H9 (cell line): ENCODE results near the gene TBX1. TPM values are rescaled to one million over a fixed set of nuclear protein-coding genes. Genes with fewer than 3 reads are reported as not detected.

Experiments used
- DNase-seq: peaks from one replicate; pipeline ENCODE4 v3.0.0-alpha.2; 2017
- H2AFZ ChIP-seq: one replicate; pipeline ENCODE4 v1.6.1; 2013; ENCODE audit warnings: mild to moderate bottlenecking, low read length, control low read depth, moderate library complexity
- H2AK5ac ChIP-seq: 2 replicates; pipeline ENCODE4 v1.6.1; 2013; ENCODE audit warnings: low read length, control low read depth, mixed read lengths; ENCODE audit not compliant: insufficient read length
- H2BK120ac ChIP-seq: one replicate; pipeline ENCODE4 v1.6.1; 2013; ENCODE audit warnings: low read depth, mild to moderate bottlenecking, low read length, control low read depth, inconsistent platforms; ENCODE audit not compliant: poor library complexity, severe bottlenecking
- H2BK12ac ChIP-seq: 2 replicates; pipeline ENCODE4 v1.6.1; 2013; ENCODE audit warnings: low read length, control low read depth, mixed read lengths, low read depth; ENCODE audit not compliant: insufficient read length
- H2BK15ac ChIP-seq: 2 replicates; pipeline ENCODE4 v1.6.1; 2013; ENCODE audit warnings: low read depth, low read length, control low read depth
- H2BK20ac ChIP-seq: one replicate; pipeline ENCODE4 v1.6.1; 2013; ENCODE audit warnings: low read depth, mild to moderate bottlenecking, low read length, control low read depth, inconsistent platforms; ENCODE audit not compliant: poor library complexity, severe bottlenecking
- H2BK5ac ChIP-seq: 2 replicates; pipeline ENCODE4 v1.6.1; 2013; ENCODE audit warnings: low read length, control low read depth, mixed read lengths; ENCODE audit not compliant: insufficient read length
- H3K14ac ChIP-seq: 2 replicates; pipeline ENCODE4 v1.6.1; 2013; ENCODE audit warnings: low read length, control low read depth; ENCODE audit not compliant: insufficient read depth
- H3K18ac ChIP-seq: 2 replicates; pipeline ENCODE4 v1.6.1; 2013; ENCODE audit warnings: low read depth, mild to moderate bottlenecking, mixed read lengths, low read length, control low read depth; ENCODE audit not compliant: insufficient read length
- H3K23ac ChIP-seq: 2 replicates; pipeline ENCODE4 v1.6.1; 2013; ENCODE audit warnings: low read length, control low read depth, mixed read lengths, low read depth; ENCODE audit not compliant: insufficient read length
- H3K23me2 ChIP-seq: 2 replicates; pipeline ENCODE4 v1.6.1; 2013; ENCODE audit warnings: low read depth, mild to moderate bottlenecking, mixed read lengths, low read length, control low read depth; ENCODE audit not compliant: insufficient read length, poor library complexity, severe bottlenecking
- H3K27ac ChIP-seq: 2 replicates; pipeline ENCODE4 v1.5.1; 2013; ENCODE audit warnings: low read length, control low read depth, mixed read lengths, low read depth; ENCODE audit not compliant: insufficient read length
- H3K27me3 ChIP-seq: 2 replicates; pipeline ENCODE4 v1.6.1; 2013; ENCODE audit warnings: low read length, control low read depth, inconsistent platforms; ENCODE audit not compliant: insufficient read depth
- H3K4ac ChIP-seq: 2 replicates; pipeline ENCODE4 v1.6.1; 2013; ENCODE audit warnings: low read depth, mild to moderate bottlenecking, control low read depth, inconsistent platforms, low read length, moderate library complexity
- H3K4me1 ChIP-seq: 2 replicates; pipeline ENCODE4 v1.6.1; 2013; ENCODE audit warnings: low read length, control low read depth, inconsistent platforms; ENCODE audit not compliant: insufficient read depth
- H3K4me2 ChIP-seq: 2 replicates; pipeline ENCODE4 v1.6.1; 2013; ENCODE audit warnings: low read length, control low read depth, mixed read lengths; ENCODE audit not compliant: insufficient read length, insufficient read depth
- H3K56ac ChIP-seq: 2 replicates; pipeline ENCODE4 v1.6.1; 2013; ENCODE audit warnings: low read depth, mild to moderate bottlenecking, mixed read lengths, low read length, control low read depth; ENCODE audit not compliant: insufficient read length
- H3K79me1 ChIP-seq: 2 replicates; pipeline ENCODE4 v1.6.1; 2013; ENCODE audit warnings: low read depth, mild to moderate bottlenecking, moderate library complexity, low read length, control low read depth, inconsistent platforms; ENCODE audit not compliant: insufficient read depth, poor library complexity, severe bottlenecking
- H3K79me2 ChIP-seq: 2 replicates; pipeline ENCODE4 v1.6.1; 2013; ENCODE audit warnings: low read length, control low read depth, inconsistent platforms; ENCODE audit not compliant: insufficient read depth
- H3K9ac ChIP-seq: 2 replicates; pipeline ENCODE4 v1.6.1; 2013; ENCODE audit warnings: low read length, control low read depth, mixed read lengths; ENCODE audit not compliant: insufficient read length; ENCODE audit errors: extremely low read depth
- H3K9me3 ChIP-seq: one replicate; pipeline ENCODE4 v1.6.1; 2013; ENCODE audit warnings: low read depth, low read length, inconsistent platforms; ENCODE audit not compliant: control insufficient read depth
- H3T11ph ChIP-seq: one replicate; pipeline ENCODE4 v1.6.1; 2013; ENCODE audit warnings: mild to moderate bottlenecking, low read length, control low read depth, inconsistent platforms
- H4K20me1 ChIP-seq: one replicate; pipeline ENCODE4 v1.6.1; 2013; ENCODE audit not compliant: control insufficient read depth, insufficient read length, insufficient read depth
- H4K5ac ChIP-seq: 2 replicates; pipeline ENCODE4 v1.6.1; 2013; ENCODE audit warnings: low read depth, mild to moderate bottlenecking, mixed read lengths, low read length, control low read depth; ENCODE audit not compliant: insufficient read length
- H4K8ac ChIP-seq: replicated peaks from 2 replicates; pipeline ENCODE4 v1.6.1; 2013; ENCODE audit warnings: low read length, control low read depth, mixed read lengths, low read depth; ENCODE audit not compliant: insufficient read length
- H4K91ac ChIP-seq: 2 replicates; pipeline ENCODE4 v1.6.1; 2013; ENCODE audit warnings: low read depth, mild to moderate bottlenecking, moderate library complexity, mixed read lengths, low read length, control low read depth; ENCODE audit not compliant: insufficient read length
- H3K27ac Mint-ChIP-seq, 3 experiments: 2 replicates in 2 of 3; 3 replicates in 1 of 3; pipeline ENCODE4 v1.8.0; 2020 to 2021; ENCODE audit warnings: mixed read lengths in 3 of 3, mild to moderate bottlenecking in 1 of 3, moderate library complexity in 1 of 3
- H3K27me3 Mint-ChIP-seq: 2 replicates; pipeline ENCODE4 v1.8.0; 2021; ENCODE audit warnings: low read depth, mild to moderate bottlenecking, moderate library complexity, mixed read lengths
- H3K36me3 Mint-ChIP-seq, 3 experiments: 2 replicates in 2 of 3; 3 replicates in 1 of 3; pipeline ENCODE4 v1.8.0; 2020 to 2021; ENCODE audit warnings: low read depth in 3 of 3, mixed read lengths in 3 of 3; ENCODE audit not compliant: insufficient read depth in 1 of 3
- H3K4me1 Mint-ChIP-seq, 2 experiments: 2 replicates each; pipeline ENCODE4 v1.8.0; 2020; ENCODE audit warnings: mixed read lengths in 2 of 2
- H3K4me3 Mint-ChIP-seq, 2 experiments: 2 replicates in 1 of 2; 3 replicates in 1 of 2; pipeline ENCODE4 v1.8.0; 2020 to 2021; ENCODE audit warnings: mild to moderate bottlenecking in 2 of 2, mixed read lengths in 2 of 2, moderate library complexity in 1 of 2
- H3K9me3 Mint-ChIP-seq, 2 experiments: 2 replicates in 1 of 2; 3 replicates in 1 of 2; pipeline ENCODE4 v1.8.0; 2020; ENCODE audit warnings: mild to moderate bottlenecking in 2 of 2, mixed read lengths in 2 of 2, moderate library complexity in 1 of 2
- CTCF ChIP-seq: fragments of 200-600 bp; sonication (generic); conservative IDR thresholded peaks from 3 replicates; pipeline ENCODE4 v1.8.0; 2021; ENCODE audit warnings: antibody characterized with exemption, mild to moderate bottlenecking
- WGBS: extraction: QIAGEN DNeasy Blood & Tissue Kit; methylation state at CpG from one replicate; pipeline ENCODE4 v1.1.7; 2013; ENCODE audit warnings: missing lambda C conversion rate, low lambda C conversion rate, mixed read lengths; ENCODE audit not compliant: insufficient read length; ENCODE audit errors: extremely low coverage; 5-methylcytosine and 5-hydroxymethylcytosine counted together
- total RNA-seq: library from RNA; stranded (reverse); gene quantifications from 2 replicates; pipeline ENCODE4 v1.2.1, GENCODE V29; 2021

The TBX1 gene
- total RNA-seq, 1 experiment from 2014 or later: 2.2 TPM

- no peak overlapping the region for H3T11ph ChIP-seq
- no peaks in the 10 kb centered on the region for H3K79me2 ChIP-seq
- H3K9ac ChIP-seq: no peak overlapping the region
- peaks cover 4% of the 10 kb centered on the region for H3K23me2 ChIP-seq
- no peak overlapping the region for H3K4ac ChIP-seq
- no peak overlapping the region for H3K18ac ChIP-seq
- no peak overlapping the region for H2BK15ac ChIP-seq
- no CpG with 5 or more reads among the region's 25 CpGs for WGBS
- no peak overlapping the region for H4K91ac ChIP-seq
- H3K4me3 Mint-ChIP-seq: no peak overlapping the region
- H3K56ac ChIP-seq: no peak overlapping the region
- no peak overlapping the region for H3K27ac ChIP-seq
- H4K8ac ChIP-seq: no peak overlapping the region
- H2BK120ac ChIP-seq: no peak overlapping the region
- no peak overlapping the region for H2BK12ac ChIP-seq
- DNase-seq: no peak
- H2AK5ac ChIP-seq: no peak overlapping the region
- H3K4me1 ChIP-seq: peaks cover 4% of the 10 kb centered on the region; the same call in 1 of the 2 replicates
- peaks cover 27% of the 10 kb centered on the region for H3K27me3 ChIP-seq
- peaks cover 3 to 13% of the 10 kb centered on the region in 2 experiments; a peak in 3 of 4 replicates for H3K4me1 Mint-ChIP-seq
- H4K20me1 ChIP-seq: no peaks in the 10 kb centered on the region
- no peak overlapping the region for H3K27ac Mint-ChIP-seq
- no peaks in the 10 kb centered on the region for H3K9me3 ChIP-seq
- H2BK5ac ChIP-seq: no peak overlapping the region
- no peak overlapping the region for H3K14ac ChIP-seq
- no peak overlapping the region for H3K4me2 ChIP-seq
- H4K5ac ChIP-seq: no peak overlapping the region
- H3K27me3 Mint-ChIP-seq: peaks cover 90% of the 10 kb centered on the region
- no peak overlapping the region for H2AFZ ChIP-seq
- H3K79me1 ChIP-seq: no peaks in the 10 kb centered on the region
- H3K23ac ChIP-seq: no peak overlapping the region
- H3K9me3 Mint-ChIP-seq: no peaks in the 10 kb centered on the region
- H2BK20ac ChIP-seq: no peak overlapping the region
- no peaks in the 10 kb centered on the region for H3K36me3 Mint-ChIP-seq
- TF ChIP-seq CTCF: no peak
These were observed 10.0 kb downstream of the TBX1 start for GRCh38 chr22:19770349-19771220.
